PFSK-1 (cell line): ENCODE data around the gene PRKCI.

Source experiments
- FOXP2 ChIP-seq: optimal IDR thresholded peaks from 2 replicates; pipeline ENCODE3; 2011; ENCODE audit warnings: borderline replicate concordance, control low read depth, inconsistent platforms; ENCODE audit not compliant: insufficient read depth; ENCODE audit errors: extremely low read length, extremely low read depth
- POLR2AphosphoS5 ChIP-seq: IDR thresholded peaks from 2 replicates; pipeline ENCODE4 v1.6.1; 2012; ENCODE audit warnings: low read depth, mild to moderate bottlenecking, control low read depth, low read length, moderate library complexity
- SIN3A ChIP-seq: IDR thresholded peaks from 2 replicates; pipeline ENCODE4 v1.6.1; 2012; ENCODE audit warnings: mild to moderate bottlenecking, low read length, moderate library complexity, borderline replicate concordance; ENCODE audit not compliant: insufficient read depth
- TAF1 ChIP-seq: IDR thresholded peaks from 2 replicates; pipeline ENCODE4 v1.6.1; 2012; ENCODE audit warnings: low read length, control low read depth, borderline replicate concordance; ENCODE audit not compliant: insufficient read depth
- TF ChIP-seq, protein P1 (sequence below), 2 experiments: IDR thresholded peaks; 2 replicates each; pipeline versions ENCODE4 v1.6.1 to v1.8.0; 2011 to 2012; ENCODE audit warnings: low read depth in 2 of 2, low read length in 2 of 2, control low read depth in 1 of 2, inconsistent platforms in 1 of 2, mild to moderate bottlenecking in 1 of 2, moderate library complexity in 1 of 2; ENCODE audit not compliant: insufficient read depth in 1 of 2

The PRKCI gene

DNA sequence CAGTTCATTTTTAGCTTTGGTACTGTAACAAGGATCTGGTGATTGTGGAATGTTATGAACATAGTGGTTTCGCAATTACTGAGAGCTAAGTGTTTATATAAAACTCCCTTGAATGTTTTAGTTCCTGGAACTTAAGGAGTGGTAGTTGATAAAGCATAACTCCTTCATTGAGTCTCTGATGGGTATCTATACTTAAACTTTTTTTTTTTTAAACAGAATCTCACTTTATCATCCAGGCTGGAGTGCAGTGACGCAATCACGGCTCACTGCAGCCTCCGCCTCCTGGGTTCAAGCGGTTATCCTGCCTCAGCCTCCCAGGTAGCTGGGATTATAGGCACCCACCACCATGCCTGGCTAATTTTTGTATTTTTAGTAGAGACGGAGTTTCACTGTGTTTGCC is 11.3 kb downstream of the PRKCI start:
- no peak for TF ChIP-seq SIN3A
- no peak for TF ChIP-seq FOXP2
- TF ChIP-seq, protein P1, sequence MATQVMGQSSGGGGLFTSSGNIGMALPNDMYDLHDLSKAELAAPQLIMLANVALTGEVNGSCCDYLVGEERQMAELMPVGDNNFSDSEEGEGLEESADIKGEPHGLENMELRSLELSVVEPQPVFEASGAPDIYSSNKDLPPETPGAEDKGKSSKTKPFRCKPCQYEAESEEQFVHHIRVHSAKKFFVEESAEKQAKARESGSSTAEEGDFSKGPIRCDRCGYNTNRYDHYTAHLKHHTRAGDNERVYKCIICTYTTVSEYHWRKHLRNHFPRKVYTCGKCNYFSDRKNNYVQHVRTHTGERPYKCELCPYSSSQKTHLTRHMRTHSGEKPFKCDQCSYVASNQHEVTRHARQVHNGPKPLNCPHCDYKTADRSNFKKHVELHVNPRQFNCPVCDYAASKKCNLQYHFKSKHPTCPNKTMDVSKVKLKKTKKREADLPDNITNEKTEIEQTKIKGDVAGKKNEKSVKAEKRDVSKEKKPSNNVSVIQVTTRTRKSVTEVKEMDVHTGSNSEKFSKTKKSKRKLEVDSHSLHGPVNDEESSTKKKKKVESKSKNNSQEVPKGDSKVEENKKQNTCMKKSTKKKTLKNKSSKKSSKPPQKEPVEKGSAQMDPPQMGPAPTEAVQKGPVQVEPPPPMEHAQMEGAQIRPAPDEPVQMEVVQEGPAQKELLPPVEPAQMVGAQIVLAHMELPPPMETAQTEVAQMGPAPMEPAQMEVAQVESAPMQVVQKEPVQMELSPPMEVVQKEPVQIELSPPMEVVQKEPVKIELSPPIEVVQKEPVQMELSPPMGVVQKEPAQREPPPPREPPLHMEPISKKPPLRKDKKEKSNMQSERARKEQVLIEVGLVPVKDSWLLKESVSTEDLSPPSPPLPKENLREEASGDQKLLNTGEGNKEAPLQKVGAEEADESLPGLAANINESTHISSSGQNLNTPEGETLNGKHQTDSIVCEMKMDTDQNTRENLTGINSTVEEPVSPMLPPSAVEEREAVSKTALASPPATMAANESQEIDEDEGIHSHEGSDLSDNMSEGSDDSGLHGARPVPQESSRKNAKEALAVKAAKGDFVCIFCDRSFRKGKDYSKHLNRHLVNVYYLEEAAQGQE (IDR thresholded peaks at IDR 0.05; ENCODE audit: insufficient read depth in 1 of 2, low read depth in 2 of 2, low read length in 2 of 2): no peak
- no peak for TF ChIP-seq POLR2AphosphoS5
- TF ChIP-seq TAF1: no peak

DNA sequence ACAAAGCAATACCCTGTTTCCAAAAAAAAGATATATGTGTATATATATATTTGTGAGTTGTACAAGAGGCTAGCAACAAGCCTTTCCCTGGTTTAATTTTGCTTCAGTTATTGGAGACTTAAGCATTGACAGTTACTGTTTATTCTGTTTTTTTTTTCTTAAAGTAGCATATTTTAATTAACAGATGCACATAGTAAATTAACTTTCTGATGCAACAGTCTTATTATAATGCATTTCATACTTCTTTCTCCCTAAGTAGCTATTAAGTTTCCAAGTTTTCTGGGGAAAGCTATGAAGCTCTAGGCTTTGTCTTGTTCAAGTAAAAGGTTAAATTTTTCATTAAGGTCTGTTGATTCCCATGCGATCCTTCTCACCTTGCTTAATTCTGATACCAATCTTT is 17.9 kb downstream of the PRKCI start:
- no peak for TF ChIP-seq FOXP2
- TF ChIP-seq SIN3A: no peak
- TF ChIP-seq, protein P1 (IDR thresholded peaks at IDR 0.05; ENCODE audit: insufficient read depth in 1 of 2, low read depth in 2 of 2, low read length in 2 of 2): no peak

DNA sequence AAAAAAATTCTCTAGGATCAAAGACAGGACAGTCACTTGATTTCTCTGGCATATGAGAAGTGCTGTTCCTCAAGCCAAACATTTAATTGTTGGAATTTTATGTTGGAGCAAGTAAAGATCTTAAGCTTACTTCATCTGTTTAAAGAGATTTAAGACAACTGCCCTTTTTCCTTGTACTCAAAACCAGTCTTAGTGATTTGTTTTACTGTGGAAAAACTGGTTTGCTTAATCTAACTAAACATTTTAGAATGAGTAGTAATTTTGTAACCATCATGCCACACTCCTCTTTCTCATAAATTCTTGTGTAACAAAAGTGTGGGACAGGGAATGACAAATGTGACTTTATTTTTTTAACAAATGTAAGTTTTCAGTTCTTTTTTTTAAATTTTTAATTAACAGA is 18.4 kb downstream of the PRKCI start:
- TF ChIP-seq FOXP2 (no peak), SIN3A (no peak), TAF1 (no peak), POLR2AphosphoS5 (no peak)
- TF ChIP-seq, protein P1 (IDR thresholded peaks at IDR 0.05; ENCODE audit: insufficient read depth in 1 of 2, low read depth in 2 of 2, low read length in 2 of 2): no peak

DNA sequence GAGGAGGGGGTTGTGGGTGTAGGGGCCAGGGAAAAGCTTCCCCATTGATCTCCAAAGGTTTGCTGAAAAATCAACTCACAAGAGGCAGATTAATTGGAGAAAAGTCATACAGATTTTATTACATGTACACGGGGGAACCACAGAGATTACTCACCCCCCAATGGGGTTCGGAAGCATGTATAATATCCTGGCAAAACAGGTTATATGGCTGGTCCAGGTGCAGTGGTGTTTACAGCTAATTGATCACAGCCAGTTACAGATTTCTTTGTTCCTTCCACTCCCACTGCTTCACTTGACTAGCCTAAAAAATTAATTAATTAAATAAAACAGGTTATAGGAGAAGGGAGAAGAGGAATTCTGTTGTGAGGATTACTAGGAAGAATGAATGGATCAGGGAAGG is 22.4 kb downstream of the PRKCI start:
- no peak for TF ChIP-seq FOXP2
- TF ChIP-seq TAF1: no peak
- TF ChIP-seq, protein P1 (IDR thresholded peaks at IDR 0.05; ENCODE audit: insufficient read depth in 1 of 2, low read depth in 2 of 2, low read length in 2 of 2): no peak
- no peak for TF ChIP-seq SIN3A
- no peak for TF ChIP-seq POLR2AphosphoS5

DNA sequence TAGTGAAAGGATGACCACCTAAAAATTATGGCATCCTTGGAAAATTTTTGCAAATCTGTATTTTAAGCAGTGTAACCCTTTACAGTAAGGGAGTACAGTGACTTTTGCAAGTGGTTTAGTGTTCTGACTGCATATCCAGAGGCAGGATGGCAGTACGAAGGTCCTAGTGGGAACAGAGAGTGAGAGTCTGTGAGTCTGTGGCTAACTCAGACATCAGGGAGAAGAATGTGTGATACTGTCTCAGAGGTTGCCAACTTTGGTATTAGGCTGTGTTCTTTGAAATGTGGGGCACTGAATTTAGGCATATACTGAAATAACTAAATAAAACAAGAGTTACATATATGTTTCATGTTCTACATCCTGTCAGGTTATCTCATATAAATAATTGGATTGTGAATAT is 25.7 kb downstream of the PRKCI start:
- TF ChIP-seq FOXP2: no peak
- no peak for TF ChIP-seq POLR2AphosphoS5
- TF ChIP-seq, protein P1 (IDR thresholded peaks at IDR 0.05; ENCODE audit: insufficient read depth in 1 of 2, low read depth in 2 of 2, low read length in 2 of 2): no peak
- no peak for TF ChIP-seq TAF1
- TF ChIP-seq SIN3A: no peak
